GM19240 (cell line): Measurements from ENCODE around the gene KREMEN1.

Source experiments
- DNase-seq: peaks from one replicate; pipeline ENCODE4 v3.0.0; 2011; ENCODE audit warnings: low spot score; ENCODE audit not compliant: insufficient read length

KREMEN1 gene

GRCh38 chr22:29206372-29207242 lies 133.8 kb downstream of the KREMEN1 start:
- no peak for DNase-seq

- no peak for DNase-seq
Measured at GRCh38 chr22:29207243-29207550, 134.4 kb downstream of the KREMEN1 start.

GRCh38 chr22:29207562-29208501 lies 135.0 kb downstream of the KREMEN1 start:
- no peak for DNase-seq

GRCh38 chr22:29208502-29208862 lies 135.6 kb downstream of the KREMEN1 start:
- no peak for DNase-seq

- no peak for DNase-seq
Measured at GRCh38 chr22:29208879-29209623, 136.2 kb downstream of the KREMEN1 start.

GRCh38 chr22:29209624-29209929 lies 136.7 kb downstream of the KREMEN1 start:
- DNase-seq = no peak

GRCh38 chr22:29211066-29211465 lies 138.2 kb downstream of the KREMEN1 start:
- no peak for DNase-seq

GRCh38 chr22:29211466-29211865 lies 138.6 kb downstream of the KREMEN1 start:
- no peak for DNase-seq

- DNase-seq = no peak
Measured at GRCh38 chr22:29212743-29213142, 139.9 kb downstream of the KREMEN1 start.

GRCh38 chr22:29213493-29213892 lies 140.7 kb downstream of the KREMEN1 start:
- no peak for DNase-seq

- DNase-seq = no peak
Measured at GRCh38 chr22:29214232-29214631, 141.4 kb downstream of the KREMEN1 start.

GRCh38 chr22:29215012-29215860 lies 142.4 kb downstream of the KREMEN1 start:
- DNase-seq = no peak

- no peak for DNase-seq
Measured at GRCh38 chr22:29216011-29216872, 143.4 kb downstream of the KREMEN1 start.

GRCh38 chr22:29216873-29217666 lies 144.2 kb downstream of the KREMEN1 start:
- DNase-seq = no peak
